CD4-positive, alpha-beta memory T cell (primary cell): ENCODE measurements around the gene FAP. TPM values are rescaled to one million over a fixed set of nuclear protein-coding genes. Genes with fewer than 3 reads are reported as not detected.

Experiments
- CTCF ChIA-PET: fragments of 350-600 bp; sonication (Branson Sonifier 250); formaldehyde crosslinking; loops from one replicate; lab custom pipeline; 2021; ENCODE audit warnings: inconsistent platforms; ENCODE audit not compliant: partially characterized antibody; lab: Charles Lee
- POLR2A ChIA-PET: fragments of 350-600 bp; sonication (Branson Sonifier 250); formaldehyde crosslinking; loops from one replicate; lab custom pipeline; 2021; ENCODE audit not compliant: partially characterized antibody; lab: Charles Lee
- DNase-seq, 5 donors: peaks; one replicate each; pipeline versions ENCODE4 v3.0.0 to v3.0.0-alpha.2; 2020 to 2022; ENCODE audit warnings: mixed read lengths in 1 of 5
- H3K27ac ChIP-seq: one replicate; pipeline ENCODE4 v1.7.0; 2013; ENCODE audit warnings: low read depth, low read length
- H3K27me3 ChIP-seq: 2 replicates; pipeline ENCODE4 v1.7.0; 2013; ENCODE audit warnings: mild to moderate bottlenecking, low read length, moderate library complexity; ENCODE audit not compliant: insufficient read depth
- H3K36me3 ChIP-seq: 2 replicates; pipeline ENCODE4 v1.7.0; 2013; ENCODE audit warnings: mild to moderate bottlenecking, low read length, moderate library complexity; ENCODE audit not compliant: insufficient read depth
- H3K4me1 ChIP-seq: 2 replicates; pipeline ENCODE4 v1.7.0; 2013; ENCODE audit warnings: mild to moderate bottlenecking, low read length, moderate library complexity; ENCODE audit not compliant: insufficient read depth
- H3K4me3 ChIP-seq, 2 donors: one replicate each; pipeline ENCODE4 v1.7.0; 2013; ENCODE audit warnings: low read length in 2 of 2, mild to moderate bottlenecking in 1 of 2
- H3K9me3 ChIP-seq, 2 donors: one replicate each; pipeline ENCODE4 v1.7.0; 2013; ENCODE audit warnings: low read length in 2 of 2, control low read depth in 1 of 2; ENCODE audit not compliant: control insufficient read depth in 1 of 2
- H3K27ac Mint-ChIP-seq, 7 donors: one replicate each; pipeline ENCODE4 v1.8.0; 2020 to 2021; ENCODE audit warnings: mixed read lengths in 7 of 7, mild to moderate bottlenecking in 6 of 7, inconsistent platforms in 3 of 7, moderate library complexity in 3 of 7
- H3K27me3 Mint-ChIP-seq, 2 donors: one replicate each; pipeline ENCODE4 v1.8.0; 2020 to 2021; ENCODE audit warnings: mixed read lengths in 2 of 2
- H3K36me3 Mint-ChIP-seq, 2 donors: one replicate each; pipeline ENCODE4 v1.8.0; 2020 to 2021; ENCODE audit warnings: mixed read lengths in 2 of 2, inconsistent platforms in 1 of 2, mild to moderate bottlenecking in 1 of 2
- H3K4me1 Mint-ChIP-seq, 4 donors: one replicate each; pipeline ENCODE4 v1.8.0; 2020 to 2021; ENCODE audit warnings: mixed read lengths in 4 of 4, mild to moderate bottlenecking in 1 of 4
- H3K4me3 Mint-ChIP-seq, 8 donors: one replicate each; pipeline ENCODE4 v1.8.0; 2020 to 2021; ENCODE audit warnings: mixed read lengths in 8 of 8, mild to moderate bottlenecking in 7 of 8, moderate library complexity in 6 of 8, inconsistent platforms in 3 of 8
- H3K9me3 Mint-ChIP-seq, 8 donors: one replicate each; pipeline ENCODE4 v1.8.0; 2020 to 2021; ENCODE audit warnings: mixed read lengths in 8 of 8, mild to moderate bottlenecking in 5 of 8, inconsistent platforms in 3 of 8, moderate library complexity in 1 of 8
- intact Hi-C: fragments of 100-400 bp; cut with micrococcal nuclease; formaldehyde crosslinking; loops from one replicate; pipeline ENCODE4 v1.15.1; 2023
- polyA plus RNA-seq, 2 donors: library from polyadenylated mRNA; unstranded; fragments of 300-500 nt; fragmentation: Illumina TruSeq; gene quantifications; one replicate each; pipeline ENCODE4 v1.2.3, GENCODE V29; 2021
- total RNA-seq, 2 experiments: library from RNA; stranded (reverse); gene quantifications; one replicate each; pipeline ENCODE4 v1.2.3, GENCODE V29; 2021

FAP gene
- total and polyA plus RNA-seq, 4 experiments from 2014 or later, result not detected

GRCh38 chr2:162256591-162256991, 13.3 kb upstream of the FAP start:
- Histone ChIP-seq H3K36me3 (no peaks in the 10 kb centered on the region), H3K27me3 (no peaks in the 10 kb centered on the region), H3K9me3 (no peaks in the 10 kb centered on the region), H3K27ac (no peak overlapping the region), H3K4me1 (peaks cover 10% of the 10 kb centered on the region), H3K4me3 (no peak overlapping the region)
- intact Hi-C loops, result no loop called here
- H3K27ac Mint-ChIP-seq, result peak overlapping the region in 1 of 7 donors; percentile 19
- ChIA-PET POLR2A (no interaction called here), CTCF (no interaction called here)
- H3K4me1 Mint-ChIP-seq, result peaks cover 6 to 8% (median 7%) of the 10 kb centered on the region in 4 donors
- no peak overlapping the region for H3K4me3 Mint-ChIP-seq
- no peaks in the 10 kb centered on the region for H3K36me3 Mint-ChIP-seq
- H3K9me3 Mint-ChIP-seq, result no peaks in the 10 kb centered on the region
- no peak for DNase-seq
- peaks cover 0 to 8% of the 10 kb centered on the region in 2 donors for H3K27me3 Mint-ChIP-seq

GRCh38 chr2:162254236-162254871, 11.1 kb upstream of the FAP start:
- intact Hi-C loops, result no loop called here
- DNase-seq, result no peak
- no peaks in the 10 kb centered on the region for H3K27me3 ChIP-seq
- H3K4me1 ChIP-seq, result no peaks in the 10 kb centered on the region
- Mint-ChIP-seq H3K4me3 (no peak overlapping the region), H3K4me1 (no peaks in the 10 kb centered on the region), H3K36me3 (no peaks in the 10 kb centered on the region), H3K27ac (no peak overlapping the region), H3K27me3 (peaks cover 0 to 10% of the 10 kb centered on the region in 2 donors), H3K9me3 (peaks cover 0 to 3% (median 0%) of the 10 kb centered on the region in 8 donors)
- H3K9me3 ChIP-seq, result no peaks in the 10 kb centered on the region
- no peak overlapping the region for H3K4me3 ChIP-seq
- POLR2A ChIA-PET, result no interaction called here
- H3K27ac ChIP-seq, result no peak overlapping the region
- H3K36me3 ChIP-seq, result no peaks in the 10 kb centered on the region
- CTCF ChIA-PET, result no interaction called here

- Histone ChIP-seq H3K27ac (no peak overlapping the region), H3K4me1 (no peaks in the 10 kb centered on the region), H3K36me3 (no peaks in the 10 kb centered on the region), H3K4me3 (no peak overlapping the region), H3K9me3 (no peaks in the 10 kb centered on the region), H3K27me3 (no peaks in the 10 kb centered on the region)
- Mint-ChIP-seq H3K9me3 (peaks cover 0 to 3% (median 0%) of the 10 kb centered on the region in 8 donors), H3K4me1 (no peaks in the 10 kb centered on the region), H3K36me3 (no peaks in the 10 kb centered on the region), H3K27me3 (peaks cover 0 to 7% of the 10 kb centered on the region in 2 donors), H3K4me3 (no peak overlapping the region), H3K27ac (peak overlapping the region in 1 of 7 donors; percentile 25)
- ChIA-PET CTCF (interaction anchor here (1.2 to 1.6 kb wide), 2 partner anchors 32 to 45 kb away, joined by 3 to 5 read pairs; no protein-coding TSS in a partner anchor), POLR2A (no interaction called here)
- no peak for DNase-seq
- intact Hi-C loops, result no loop called here
Observed at GRCh38 chr2:162253435-162253834, 10.2 kb upstream of the FAP start.

GRCh38 chr2:162252153-162252552, 8.9 kb upstream of the FAP start:
- H3K4me1 Mint-ChIP-seq, result no peaks in the 10 kb centered on the region
- H3K27ac Mint-ChIP-seq, result no peak overlapping the region
- no peaks in the 10 kb centered on the region for H3K27me3 ChIP-seq
- H3K9me3 ChIP-seq, result no peaks in the 10 kb centered on the region
- intact Hi-C loops, result no loop called here
- peaks cover 0 to 3% (median 0%) of the 10 kb centered on the region in 8 donors for H3K9me3 Mint-ChIP-seq
- DNase-seq, result no peak
- H3K27ac ChIP-seq, result no peak overlapping the region
- no peak overlapping the region for H3K4me3 ChIP-seq
- H3K36me3 Mint-ChIP-seq, result no peaks in the 10 kb centered on the region
- peaks cover 0 to 8% of the 10 kb centered on the region in 2 donors for H3K27me3 Mint-ChIP-seq
- no peaks in the 10 kb centered on the region for H3K36me3 ChIP-seq
- H3K4me3 Mint-ChIP-seq, result no peak overlapping the region
- ChIA-PET CTCF (interaction anchor here (1.2 to 1.6 kb wide), 2 partner anchors 30 to 46 kb away, joined by 3 to 5 read pairs; no protein-coding TSS in a partner anchor), POLR2A (no interaction called here)
- H3K4me1 ChIP-seq, result no peaks in the 10 kb centered on the region

GRCh38 chr2:162245781-162246180, 2.5 kb upstream of the FAP start:
- no peaks in the 10 kb centered on the region for H3K4me1 Mint-ChIP-seq

GRCh38 chr2:162245061-162245460, 1.8 kb upstream of the FAP start:
- POLR2A ChIA-PET, result no interaction called here
- peaks cover 13 to 15% of the 10 kb centered on the region in 2 donors for H3K27me3 Mint-ChIP-seq

More at GRCh38 chr2:162245781-162246180, 2.5 kb upstream of the FAP start:
- Histone ChIP-seq H3K27me3 (no peaks in the 10 kb centered on the region), H3K9me3 (no peaks in the 10 kb centered on the region), H3K36me3 (no peaks in the 10 kb centered on the region), H3K4me1 (no peaks in the 10 kb centered on the region), H3K27ac (no peak overlapping the region), H3K4me3 (no peak overlapping the region)
- peaks cover 0 to 3% (median 0%) of the 10 kb centered on the region in 8 donors for H3K9me3 Mint-ChIP-seq
- peaks cover 8 to 12% of the 10 kb centered on the region in 2 donors for H3K27me3 Mint-ChIP-seq
- no peak overlapping the region for H3K4me3 Mint-ChIP-seq
- no peak overlapping the region for H3K27ac Mint-ChIP-seq
- intact Hi-C loops, result no loop called here
- ChIA-PET CTCF (interaction anchor here (1.5 kb wide), 1 partner anchor 24 kb away, joined by 5 read pairs; no protein-coding TSS in a partner anchor), POLR2A (no interaction called here)
- H3K36me3 Mint-ChIP-seq, result no peaks in the 10 kb centered on the region
- DNase-seq, result no peak

GRCh38 chr2:162244541-162245031, 1.3 kb upstream of the FAP start:
- ChIA-PET CTCF (interaction anchor here (1.1 kb wide), 1 partner anchor 23 kb away, joined by 3 read pairs; no protein-coding TSS in a partner anchor), POLR2A (no interaction called here)
- Histone ChIP-seq H3K4me1 (no peaks in the 10 kb centered on the region), H3K9me3 (no peaks in the 10 kb centered on the region), H3K27ac (no peak overlapping the region), H3K4me3 (no peak overlapping the region), H3K36me3 (no peaks in the 10 kb centered on the region), H3K27me3 (no peaks in the 10 kb centered on the region)
- H3K36me3 Mint-ChIP-seq, result no peaks in the 10 kb centered on the region
- H3K4me3 Mint-ChIP-seq, result no peak overlapping the region
- peaks cover 15 to 16% of the 10 kb centered on the region in 2 donors for H3K27me3 Mint-ChIP-seq
- peaks cover 0 to 2% (median 0%) of the 10 kb centered on the region in 8 donors for H3K9me3 Mint-ChIP-seq
- no peaks in the 10 kb centered on the region for H3K4me1 Mint-ChIP-seq
- no peak overlapping the region for H3K27ac Mint-ChIP-seq
- intact Hi-C loops, result no loop called here
- DNase-seq, result no peak

More at GRCh38 chr2:162245061-162245460, 1.8 kb upstream of the FAP start:
- H3K4me3 Mint-ChIP-seq, result no peak overlapping the region
- no peak for DNase-seq
- Histone ChIP-seq H3K4me3 (no peak overlapping the region), H3K4me1 (no peaks in the 10 kb centered on the region), H3K9me3 (no peaks in the 10 kb centered on the region), H3K36me3 (no peaks in the 10 kb centered on the region), H3K27ac (no peak overlapping the region), H3K27me3 (no peaks in the 10 kb centered on the region)
- intact Hi-C loops, result no loop called here
- H3K36me3 Mint-ChIP-seq, result no peaks in the 10 kb centered on the region
- no peak overlapping the region for H3K27ac Mint-ChIP-seq
- CTCF ChIA-PET, result interaction anchor here (1.1 kb wide), 1 partner anchor 23 kb away, joined by 3 read pairs; no protein-coding TSS in a partner anchor
- H3K4me1 Mint-ChIP-seq, result no peaks in the 10 kb centered on the region
- H3K9me3 Mint-ChIP-seq, result peaks cover 0 to 2% (median 0%) of the 10 kb centered on the region in 8 donors
